Measurements from ENCODE around the gene EFCAB6.

GRCh38 chr22:43814264-43814663 lies 2.2 kb upstream of the EFCAB6 start:
- TF ChIP-seq CTCF (IDR thresholded peaks at IDR 0.05; ENCODE audit: low read depth, low read length, missing input control): no peak
- no peak for TF ChIP-seq GABPA (IDR thresholded peaks at IDR 0.05 in 1 of 2, conservative IDR thresholded peaks at IDR 0.05 in 1 of 2)
- TF ChIP-seq, protein P1, sequence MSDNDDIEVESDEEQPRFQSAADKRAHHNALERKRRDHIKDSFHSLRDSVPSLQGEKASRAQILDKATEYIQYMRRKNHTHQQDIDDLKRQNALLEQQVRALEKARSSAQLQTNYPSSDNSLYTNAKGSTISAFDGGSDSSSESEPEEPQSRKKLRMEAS (IDR thresholded peaks at IDR 0.05): no peak
- no peak for TF ChIP-seq YY1 (IDR thresholded peaks at IDR 0.05)
- TF ChIP-seq TAF1 (conservative IDR thresholded peaks at IDR 0.05): no peak
- TF ChIP-seq JUND (IDR thresholded peaks at IDR 0.05): no peak
- TF ChIP-seq, protein P2, sequence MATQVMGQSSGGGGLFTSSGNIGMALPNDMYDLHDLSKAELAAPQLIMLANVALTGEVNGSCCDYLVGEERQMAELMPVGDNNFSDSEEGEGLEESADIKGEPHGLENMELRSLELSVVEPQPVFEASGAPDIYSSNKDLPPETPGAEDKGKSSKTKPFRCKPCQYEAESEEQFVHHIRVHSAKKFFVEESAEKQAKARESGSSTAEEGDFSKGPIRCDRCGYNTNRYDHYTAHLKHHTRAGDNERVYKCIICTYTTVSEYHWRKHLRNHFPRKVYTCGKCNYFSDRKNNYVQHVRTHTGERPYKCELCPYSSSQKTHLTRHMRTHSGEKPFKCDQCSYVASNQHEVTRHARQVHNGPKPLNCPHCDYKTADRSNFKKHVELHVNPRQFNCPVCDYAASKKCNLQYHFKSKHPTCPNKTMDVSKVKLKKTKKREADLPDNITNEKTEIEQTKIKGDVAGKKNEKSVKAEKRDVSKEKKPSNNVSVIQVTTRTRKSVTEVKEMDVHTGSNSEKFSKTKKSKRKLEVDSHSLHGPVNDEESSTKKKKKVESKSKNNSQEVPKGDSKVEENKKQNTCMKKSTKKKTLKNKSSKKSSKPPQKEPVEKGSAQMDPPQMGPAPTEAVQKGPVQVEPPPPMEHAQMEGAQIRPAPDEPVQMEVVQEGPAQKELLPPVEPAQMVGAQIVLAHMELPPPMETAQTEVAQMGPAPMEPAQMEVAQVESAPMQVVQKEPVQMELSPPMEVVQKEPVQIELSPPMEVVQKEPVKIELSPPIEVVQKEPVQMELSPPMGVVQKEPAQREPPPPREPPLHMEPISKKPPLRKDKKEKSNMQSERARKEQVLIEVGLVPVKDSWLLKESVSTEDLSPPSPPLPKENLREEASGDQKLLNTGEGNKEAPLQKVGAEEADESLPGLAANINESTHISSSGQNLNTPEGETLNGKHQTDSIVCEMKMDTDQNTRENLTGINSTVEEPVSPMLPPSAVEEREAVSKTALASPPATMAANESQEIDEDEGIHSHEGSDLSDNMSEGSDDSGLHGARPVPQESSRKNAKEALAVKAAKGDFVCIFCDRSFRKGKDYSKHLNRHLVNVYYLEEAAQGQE (IDR thresholded peaks at IDR 0.05): no peak
- no peak for TF ChIP-seq FOXA2 (IDR thresholded peaks at IDR 0.05)
- TF ChIP-seq HNF4G (IDR thresholded peaks at IDR 0.05): no peak
- TF ChIP-seq EGR1 (IDR thresholded peaks at IDR 0.05; ENCODE audit: low read depth in 2 of 2): no peak
